Heart right ventricle (tissue), 16 donors: ENCODE results near the gene PPARG. TPM values are rescaled to one million over a fixed set of nuclear protein-coding genes. Genes with fewer than 3 reads are reported as not detected.

Source experiments
- ATAC-seq, 8 donors: fragments of 200-7000 bp; cut with Tn5 transposase; one replicate each; pipeline ENCODE4 v1.9.1; 2020; ENCODE audit warnings: mild to moderate bottlenecking in 8 of 8, moderate library complexity in 8 of 8, moderate number of reproducible peaks in 1 of 8
- DNase-seq, 2 donors: peaks; one replicate each; pipeline ENCODE4 v3.0.0-alpha.2; 2020
- H3K27ac ChIP-seq, 10 donors: fragments of 200-600 bp; sonication (generic) in 2 of 10; one replicate each; pipeline versions ENCODE4 v1.5.0 to v1.8.0; 2020 to 2022; ENCODE audit warnings: mild to moderate bottlenecking in 3 of 10
- H3K27me3 ChIP-seq, 7 donors: fragments of 200-600 bp; one replicate each; pipeline ENCODE4 v1.8.0; 2021 to 2022; ENCODE audit warnings: mild to moderate bottlenecking in 2 of 7
- H3K36me3 ChIP-seq, 9 donors: fragments of 200-600 bp; sonication (generic) in 1 of 9; one replicate each; pipeline versions ENCODE4 v1.5.0 to v1.8.0; 2020 to 2022; ENCODE audit warnings: mild to moderate bottlenecking in 2 of 9
- H3K4me1 ChIP-seq, 9 donors: fragments of 200-600 bp; sonication (generic) in 1 of 9; one replicate each; pipeline versions ENCODE4 v1.5.0 to v1.8.0; 2020 to 2022; ENCODE audit warnings: mild to moderate bottlenecking in 4 of 9
- H3K4me3 ChIP-seq, 10 donors: fragments of 200-600 bp; sonication (generic) in 2 of 10; one replicate each; pipeline versions ENCODE4 v1.5.0 to v1.8.0; 2020 to 2022; ENCODE audit warnings: mild to moderate bottlenecking in 7 of 10, moderate library complexity in 2 of 10
- H3K9me3 ChIP-seq, 11 donors: fragments of 200-600 bp in 10 of 11; sonication (generic) in 2 of 11; one replicate each; pipeline versions ENCODE4 v1.5.0 to v1.8.0; 2013 to 2022; ENCODE audit warnings: mild to moderate bottlenecking in 2 of 11, control low read depth in 1 of 11, moderate library complexity in 1 of 11
- CTCF ChIP-seq, 9 donors: fragments of 200-600 bp; sonication (generic) in 2 of 9; IDR thresholded peaks; one replicate each; pipeline versions ENCODE4 v1.5.0 to v1.8.0; 2021 to 2022; ENCODE audit warnings: antibody characterized with exemption in 9 of 9, mild to moderate bottlenecking in 5 of 9, moderate library complexity in 1 of 9
- WGBS, 2 donors: extraction: QIAGEN DNeasy Blood & Tissue Kit; methylation state at CpG; one replicate each; pipeline ENCODE4 v1.1.7; 2013; ENCODE audit warnings: inconsistent platforms in 1 of 2; 5-methylcytosine and 5-hydroxymethylcytosine counted together
- intact Hi-C, 10 donors: fragments of 100-400 bp; cut with DNase I; formaldehyde crosslinking; loops; one replicate each; pipeline versions ENCODE4 v1.11.1 to v1.14.2; 2022
- polyA plus RNA-seq, 2 donors: library from polyadenylated mRNA; stranded (reverse); fragments of 200-250 nt; gene quantifications; one replicate each; pipeline ENCODE4 v1.2.3, GENCODE V29; 2013
- total RNA-seq, 10 donors: library from RNA; stranded (reverse); fragmentation: NEBNext Ultra II Directional in 3 of 10; extraction: Animal tissue kit (Norgen Biotek cat#: 25700) in 3 of 10; gene quantifications; one replicate each; pipeline versions ENCODE4 v1.2.1 to v1.2.4, GENCODE V29; 2021 to 2023
- donor health status: Arrhythmogenic right ventricular cardiomyopathy.
- donor health status: ischemic (EF 13 %, LVEDD 7.1; RV severe dilation, severe dysfunction).
- donor health status: healthy with polysubstance abuse.
- donor health status: DM: no; HTN: yes; CAD: no.
- donor health status: DM: no; HTN: no; CAD: no.
- donor health status: ischemic (EF 25% LVEDD 6.9; RV normal size, moderate dysfunction).
- donor health status: ischemic (EF 25% LVEDD 5.7; RV mildly dilated, moderate dysfunction).
- donor health status: healthy.
- donor health status: DM: yes; HTN: yes; CAD: no.
- donor health status: Ischemic cardiomyopathy.
- donor health status: ischemic (EF 35%, LVEDD 5.7; RV mildly dilated, moderate dysfunction).
- donor health status: nonischemic (EF 11% LVEDD 7.7; RV severe dilation, severe dysfunction).
- donor health status: DM: yes; HTN: yes; CAD: no.
- donor health status: PGD.
- donor health status: ischemic (EF 29% LVEDD 5.4; RV normal size, mild dysfunction).
- donor health status: nonischemic (EF 23%, LVEDD 6.1; RV moderate dilation, normal function).

The PPARG gene
- total and polyA plus RNA-seq, 12 donors = 10.8 to 31.5 (median 14.6) TPM

GRCh38 chr3:12363397-12364195 lies 74.7 kb downstream of the PPARG start:
- WGBS, 2 donors = 39 to 50% methylated on average over 6 of the region's 6 CpGs
- ATAC-seq = peak in 1 of 8 donors; percentile 59

DNA sequence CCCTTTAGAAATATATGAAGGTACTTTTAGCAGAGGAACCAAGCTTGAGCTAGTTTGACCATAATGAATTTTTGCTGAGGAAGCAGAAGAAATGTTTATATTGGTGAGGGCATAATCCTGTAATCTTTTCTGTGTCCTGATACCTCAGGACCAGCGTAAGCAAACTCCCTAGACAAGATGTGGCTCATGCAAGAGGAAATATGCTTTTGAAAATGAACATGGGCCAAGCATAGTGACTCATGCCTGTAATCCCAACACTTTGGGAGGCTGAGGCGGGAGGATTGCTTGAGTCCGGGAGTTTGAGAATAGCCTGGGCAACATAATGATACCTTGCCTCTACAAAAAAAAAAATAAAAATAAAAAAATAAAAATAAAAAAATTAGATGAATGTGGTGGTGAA lies 78.5 kb downstream of the PPARG start:
- Histone ChIP-seq H3K36me3 (no peaks in the 10 kb centered on the region), H3K4me3 (no peak overlapping the region)
- intact Hi-C loops = no loop called here

More at GRCh38 chr3:12363397-12364195, 74.7 kb downstream of the PPARG start:
- Histone ChIP-seq H3K4me1 (peaks cover 0 to 9% (median 0%) of the 10 kb centered on the region in 9 donors), H3K27me3 (no peaks in the 10 kb centered on the region), H3K9me3 (peaks cover 0 to 20% (median 0%) of the 10 kb centered on the region in 11 donors), H3K4me3 (no peak overlapping the region), H3K27ac (peak overlapping the region in 1 of 10 donors; percentile 45), H3K36me3 (no peaks in the 10 kb centered on the region)
- no peak for TF ChIP-seq CTCF (IDR thresholded peaks at IDR 0.05)
- intact Hi-C loops = no loop called here
- DNase-seq = no peak

GRCh38 chr3:12369029-12369428 lies 80.2 kb downstream of the PPARG start:
- WGBS, 2 donors = 95 to 97% methylated on average over 6 of the region's 6 CpGs
- DNase-seq = no peak
- H3K4me3 ChIP-seq = no peak overlapping the region
- no peaks in the 10 kb centered on the region for H3K36me3 ChIP-seq
- intact Hi-C loops = no loop called here
- no peak for TF ChIP-seq CTCF (IDR thresholded peaks at IDR 0.05)
- H3K27me3 ChIP-seq = no peaks in the 10 kb centered on the region
- H3K27ac ChIP-seq = peak overlapping the region in 4 of 10 donors; percentile 53 to 81 (median 70)
- peaks cover 0 to 15% (median 0%) of the 10 kb centered on the region in 11 donors for H3K9me3 ChIP-seq
- no peak for ATAC-seq
- peaks cover 0 to 31% (median 24%) of the 10 kb centered on the region in 9 donors for H3K4me1 ChIP-seq

More for the DNA sequence above, 78.5 kb downstream of the PPARG start:
- no peak for TF ChIP-seq CTCF (IDR thresholded peaks at IDR 0.05)
- WGBS, 2 donors = 83 to 90% methylated on average over 3 of the region's 3 CpGs
- no peak for ATAC-seq
- peaks cover 0 to 15% (median 0%) of the 10 kb centered on the region in 11 donors for H3K9me3 ChIP-seq
- no peaks in the 10 kb centered on the region for H3K27me3 ChIP-seq
- H3K27ac ChIP-seq = no peak overlapping the region
- no peak for DNase-seq
- H3K4me1 ChIP-seq = peaks cover 0 to 37% (median 22%) of the 10 kb centered on the region in 9 donors

GRCh38 chr3:12369598-12369997 lies 80.7 kb downstream of the PPARG start:
- DNase-seq = no peak
- peak overlapping the region in 9 of 10 donors; percentile 8 to 81 (median 55) for H3K27ac ChIP-seq

More at GRCh38 chr3:12369598-12369997, 80.7 kb downstream of the PPARG start:
- no peak for TF ChIP-seq CTCF (IDR thresholded peaks at IDR 0.05)
- intact Hi-C loops = no loop called here
- Histone ChIP-seq H3K27me3 (peaks cover 0 to 2% (median 0%) of the 10 kb centered on the region in 7 donors), H3K9me3 (peaks cover 0 to 15% (median 0%) of the 10 kb centered on the region in 11 donors), H3K4me3 (no peak overlapping the region), H3K4me1 (peaks cover 0 to 31% (median 25%) of the 10 kb centered on the region in 9 donors), H3K36me3 (no peaks in the 10 kb centered on the region)
- no peak for ATAC-seq
- 92 to 94% methylated on average over 1 of the region's 1 CpG for WGBS, 2 donors
